Stimulated activated CD4-positive, alpha-beta T cell treated with anti-CD3 and anti-CD28 coated beads, Interleukin-4, amount 100 ng/mL, for 48 hours (primary cell): Measurements from ENCODE around the gene TEAD2.

Experiments
- DNase-seq, 2 donors: peaks; one replicate each; pipeline ENCODE4 v3.0.0-alpha.2; 2020; ENCODE audit warnings: low read depth in 2 of 2

TEAD2 gene

GRCh38 chr19:49362048-49362928, at the start of gene TEAD2:
Gene TEAD2, minus strand, starts transcription at chr19:49362416. Its CDS starts 2,341 bp downstream, at chr19:49360075.
- DNase-seq = no peak

- no peak for DNase-seq
Observed at GRCh38 chr19:49411681-49412326, 49.6 kb upstream of the TEAD2 start.

GRCh38 chr19:49409441-49410029, 47.3 kb upstream of the TEAD2 start:
- no peak for DNase-seq

GRCh38 chr19:49408816-49409440, 46.7 kb upstream of the TEAD2 start:
- DNase-seq = no peak

- DNase-seq = no peak
Observed at GRCh38 chr19:49407482-49408015, 45.3 kb upstream of the TEAD2 start.

- DNase-seq = no peak
Observed at GRCh38 chr19:49407079-49407478, 44.9 kb upstream of the TEAD2 start.

- no peak for DNase-seq
Observed at GRCh38 chr19:49403404-49404187, 41.4 kb upstream of the TEAD2 start.

- no peak for DNase-seq
Observed at GRCh38 chr19:49400029-49400428, 37.8 kb upstream of the TEAD2 start.

GRCh38 chr19:49398931-49399330, 36.7 kb upstream of the TEAD2 start:
- no peak for DNase-seq

GRCh38 chr19:49398001-49398615, 35.9 kb upstream of the TEAD2 start:
- DNase-seq = no peak

GRCh38 chr19:49396738-49397505, 34.7 kb upstream of the TEAD2 start:
- DNase-seq = no peak

- DNase-seq = no peak
Observed at GRCh38 chr19:49395581-49396407, 33.6 kb upstream of the TEAD2 start.

GRCh38 chr19:49393881-49394280, 31.7 kb upstream of the TEAD2 start:
- no peak for DNase-seq

GRCh38 chr19:49391581-49392399, 29.6 kb upstream of the TEAD2 start:
- peak; percentile 67 to 71 for DNase-seq

- DNase-seq = no peak
Observed at GRCh38 chr19:49390929-49391359, 28.7 kb upstream of the TEAD2 start.

- DNase-seq = no peak
Observed at GRCh38 chr19:49390131-49390928, 28.1 kb upstream of the TEAD2 start.

- DNase-seq = no peak
Observed at GRCh38 chr19:49389406-49389805, 27.2 kb upstream of the TEAD2 start.
